ENCODE data around the gene ZNF787.

DNA sequence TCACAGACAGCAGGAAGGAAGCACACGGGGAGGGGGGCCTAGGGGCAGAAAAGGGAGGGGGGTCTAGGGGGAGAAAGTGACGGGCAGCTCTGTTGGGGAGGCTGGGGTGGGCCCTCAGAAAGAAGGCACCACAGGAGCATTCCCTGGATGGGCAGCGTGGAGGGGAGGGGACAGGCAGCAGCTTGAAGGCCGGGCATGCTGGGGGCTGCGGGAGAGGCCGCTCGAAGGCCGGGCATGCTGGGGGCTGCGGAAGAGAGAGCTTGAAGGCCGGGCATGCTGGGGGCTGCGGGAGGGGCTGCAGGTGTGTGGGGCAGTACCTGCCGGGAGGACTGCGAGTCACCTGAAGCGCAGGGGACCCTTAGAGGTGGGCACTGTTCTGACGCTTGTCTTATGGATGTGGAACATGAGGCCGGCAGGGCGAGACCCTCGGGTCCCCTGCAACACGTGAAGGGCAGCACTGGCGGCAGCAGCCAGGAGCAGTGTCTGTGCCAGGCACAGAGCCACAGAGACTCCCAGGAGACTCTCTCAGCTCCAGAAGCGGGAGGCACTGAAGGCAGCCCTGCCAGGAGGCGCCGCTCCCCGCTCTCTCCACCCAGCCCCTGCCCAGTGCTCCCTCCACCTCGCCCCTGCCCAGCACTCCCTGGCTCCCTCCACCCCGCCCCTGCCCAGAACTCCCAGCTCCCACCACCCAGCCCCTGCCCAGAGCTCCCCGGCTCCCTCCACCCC, 13.3 kb downstream of the ZNF787 start:
- TF ChIP-seq MYC (IDR thresholded peaks at IDR 0.05; ENCODE audit: borderline replicate concordance, low read length): no peak
- TF ChIP-seq, protein P1, sequence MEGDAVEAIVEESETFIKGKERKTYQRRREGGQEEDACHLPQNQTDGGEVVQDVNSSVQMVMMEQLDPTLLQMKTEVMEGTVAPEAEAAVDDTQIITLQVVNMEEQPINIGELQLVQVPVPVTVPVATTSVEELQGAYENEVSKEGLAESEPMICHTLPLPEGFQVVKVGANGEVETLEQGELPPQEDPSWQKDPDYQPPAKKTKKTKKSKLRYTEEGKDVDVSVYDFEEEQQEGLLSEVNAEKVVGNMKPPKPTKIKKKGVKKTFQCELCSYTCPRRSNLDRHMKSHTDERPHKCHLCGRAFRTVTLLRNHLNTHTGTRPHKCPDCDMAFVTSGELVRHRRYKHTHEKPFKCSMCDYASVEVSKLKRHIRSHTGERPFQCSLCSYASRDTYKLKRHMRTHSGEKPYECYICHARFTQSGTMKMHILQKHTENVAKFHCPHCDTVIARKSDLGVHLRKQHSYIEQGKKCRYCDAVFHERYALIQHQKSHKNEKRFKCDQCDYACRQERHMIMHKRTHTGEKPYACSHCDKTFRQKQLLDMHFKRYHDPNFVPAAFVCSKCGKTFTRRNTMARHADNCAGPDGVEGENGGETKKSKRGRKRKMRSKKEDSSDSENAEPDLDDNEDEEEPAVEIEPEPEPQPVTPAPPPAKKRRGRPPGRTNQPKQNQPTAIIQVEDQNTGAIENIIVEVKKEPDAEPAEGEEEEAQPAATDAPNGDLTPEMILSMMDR (IDR thresholded peaks at IDR 0.05): no peak
- no peak for TF ChIP-seq CHD4 (IDR thresholded peaks at IDR 0.05; ENCODE audit: borderline replicate concordance)

All from A549 (cell line).